Stomach (tissue), 4 donors: ENCODE results near the gene CRYZL1.

Source experiments
- EP300 ChIP-seq: sonication (generic); formaldehyde crosslinking; IDR thresholded peaks from one replicate; pipeline ENCODE4 v1.6.1; 2017; ENCODE audit warnings: antibody characterized with exemption
- POLR2A ChIP-seq, 4 donors: fragments of 450-650 bp; IDR thresholded peaks; one replicate each; pipeline ENCODE4 v1.6.1; 2016; ENCODE audit warnings: antibody characterized with exemption in 4 of 4, control low read depth in 2 of 4, mild to moderate bottlenecking in 1 of 4, moderate library complexity in 1 of 4
- TF ChIP-seq, protein P1 (sequence below), 7 experiments: fragments of 450-650 bp in 4 of 7; fragments of 200-600 bp in 3 of 7; sonication (generic) in 3 of 7; IDR thresholded peaks; one replicate each; pipeline ENCODE4 v1.5.1; 2016 to 2019; ENCODE audit warnings: antibody characterized with exemption in 7 of 7, control low read depth in 2 of 7, mild to moderate bottlenecking in 1 of 7

DNA sequence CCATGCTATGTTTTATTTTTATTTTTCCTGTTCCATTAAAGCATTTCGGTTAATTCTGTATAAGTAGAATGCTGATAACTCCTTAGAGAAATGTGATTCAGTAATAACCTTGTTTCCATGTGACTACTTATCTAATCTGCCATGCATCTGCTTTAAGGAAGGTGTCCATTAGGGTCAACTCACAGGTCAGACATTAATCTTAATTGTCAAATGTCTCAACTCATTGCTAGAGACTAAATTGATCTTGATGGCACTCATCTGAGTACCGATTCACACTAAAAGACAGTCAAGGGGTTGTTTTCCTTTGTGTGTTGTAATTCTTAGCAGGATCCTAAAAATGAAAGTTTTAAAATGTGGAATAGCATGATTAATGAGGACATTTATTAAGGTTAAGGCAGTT lies 42.5 kb upstream of the CRYZL1 start:
- TF ChIP-seq, protein P1, sequence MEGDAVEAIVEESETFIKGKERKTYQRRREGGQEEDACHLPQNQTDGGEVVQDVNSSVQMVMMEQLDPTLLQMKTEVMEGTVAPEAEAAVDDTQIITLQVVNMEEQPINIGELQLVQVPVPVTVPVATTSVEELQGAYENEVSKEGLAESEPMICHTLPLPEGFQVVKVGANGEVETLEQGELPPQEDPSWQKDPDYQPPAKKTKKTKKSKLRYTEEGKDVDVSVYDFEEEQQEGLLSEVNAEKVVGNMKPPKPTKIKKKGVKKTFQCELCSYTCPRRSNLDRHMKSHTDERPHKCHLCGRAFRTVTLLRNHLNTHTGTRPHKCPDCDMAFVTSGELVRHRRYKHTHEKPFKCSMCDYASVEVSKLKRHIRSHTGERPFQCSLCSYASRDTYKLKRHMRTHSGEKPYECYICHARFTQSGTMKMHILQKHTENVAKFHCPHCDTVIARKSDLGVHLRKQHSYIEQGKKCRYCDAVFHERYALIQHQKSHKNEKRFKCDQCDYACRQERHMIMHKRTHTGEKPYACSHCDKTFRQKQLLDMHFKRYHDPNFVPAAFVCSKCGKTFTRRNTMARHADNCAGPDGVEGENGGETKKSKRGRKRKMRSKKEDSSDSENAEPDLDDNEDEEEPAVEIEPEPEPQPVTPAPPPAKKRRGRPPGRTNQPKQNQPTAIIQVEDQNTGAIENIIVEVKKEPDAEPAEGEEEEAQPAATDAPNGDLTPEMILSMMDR (IDR thresholded peaks at IDR 0.05) = no peak
- TF ChIP-seq EP300 = no peak
- no peak for TF ChIP-seq POLR2A (IDR thresholded peaks at IDR 0.05)
